Inflammatory macrophage (primary cell): ENCODE measurements around the gene SLC7A14.

ENCODE experiments used
- DNase-seq, 2 donors: peaks; one replicate each; pipeline ENCODE4 v3.0.0-alpha.2; 2020 to 2022

Gene SLC7A14

DNA sequence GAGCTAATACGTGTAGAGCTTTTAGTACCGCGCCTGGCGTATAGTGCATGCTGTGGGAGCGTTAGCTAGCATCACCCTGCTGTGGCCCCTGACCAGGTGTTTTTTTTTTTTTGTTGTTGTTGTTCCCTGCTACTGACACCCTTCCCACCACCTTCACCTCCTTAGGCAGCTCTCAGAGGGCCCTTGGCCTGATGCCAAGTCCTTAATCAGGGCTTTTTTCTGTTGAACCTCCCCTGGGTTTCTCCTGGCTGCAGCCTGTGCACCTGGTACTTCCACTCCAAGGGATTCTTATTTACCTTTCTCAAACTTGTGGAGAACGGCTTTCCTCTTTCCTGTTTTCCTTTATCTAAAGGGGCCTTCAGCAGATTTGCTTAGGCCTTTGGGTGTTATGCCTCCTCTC, 53.3 kb downstream of the SLC7A14 start:
- DNase-seq = no peak

DNA sequence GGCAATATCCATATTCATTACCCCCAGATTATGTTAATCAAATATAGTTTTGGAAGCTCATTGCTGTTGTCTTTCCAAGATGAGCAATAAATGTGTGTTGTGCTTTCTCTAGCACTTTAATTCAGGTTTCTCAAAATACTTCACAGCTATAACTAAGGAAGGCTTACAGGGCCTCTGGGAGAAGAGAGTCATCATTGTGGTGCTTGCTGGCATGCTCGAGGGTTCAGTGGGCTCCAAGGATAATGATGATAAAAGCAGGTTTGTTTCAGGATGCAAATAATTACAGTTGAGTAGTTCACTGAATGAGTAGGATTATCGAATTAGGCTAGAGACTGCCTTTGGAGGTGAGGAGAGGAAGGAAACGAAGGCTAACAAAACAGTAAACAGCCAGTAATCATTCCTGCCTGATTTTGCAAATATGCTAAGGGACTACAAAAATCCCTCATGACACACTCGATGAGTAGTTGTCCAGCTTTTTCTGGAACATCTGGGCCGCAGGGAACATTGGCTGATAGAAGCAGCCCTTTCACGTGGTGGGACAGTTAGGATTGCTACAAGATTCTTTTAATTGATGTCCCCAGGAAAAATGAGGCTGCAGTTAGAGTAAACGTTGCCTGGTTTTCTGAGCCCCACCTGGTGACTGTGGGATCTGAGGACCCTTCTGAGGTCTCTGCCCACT, 54.1 kb downstream of the SLC7A14 start:
- no peak for DNase-seq

DNA sequence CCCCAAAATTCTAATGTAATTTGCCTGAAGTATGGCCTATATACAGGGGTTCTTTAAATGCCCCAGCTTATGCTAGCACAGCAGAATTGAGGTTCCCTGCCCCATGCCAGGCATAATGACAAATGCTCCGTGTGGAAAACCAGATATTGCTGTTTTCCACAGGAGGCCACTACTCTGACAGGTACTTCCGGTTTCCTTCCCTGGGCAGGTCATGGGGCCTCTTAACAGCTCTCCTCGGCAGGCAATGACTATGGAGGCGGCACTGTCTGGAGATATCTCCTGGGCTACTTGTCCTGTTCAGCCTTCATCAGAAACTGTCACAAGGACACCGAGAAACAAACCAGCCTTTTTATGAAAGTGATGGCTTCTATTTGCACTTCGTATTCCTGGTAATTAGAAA, 54.8 kb downstream of the SLC7A14 start:
- DNase-seq = no peak

DNA sequence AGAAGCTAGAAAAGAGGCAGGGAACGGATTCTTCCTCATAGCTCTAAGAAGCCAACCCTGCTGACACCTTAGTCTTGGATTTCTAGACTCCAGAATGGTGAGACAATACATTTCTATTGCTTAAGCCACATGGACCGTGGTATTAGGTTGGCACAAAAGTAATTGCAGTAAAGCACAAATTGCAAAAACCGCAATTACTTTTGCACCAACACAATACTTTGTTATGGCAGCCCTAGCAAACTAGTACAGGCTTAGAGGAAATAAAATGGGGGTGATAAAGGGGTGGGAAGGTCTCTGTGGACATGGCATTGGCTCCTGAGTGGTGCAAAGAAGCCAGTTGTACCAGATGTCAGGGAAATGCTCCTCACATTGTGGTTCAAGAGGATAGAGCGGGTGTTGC, 56.0 kb downstream of the SLC7A14 start:
- DNase-seq = no peak

DNA sequence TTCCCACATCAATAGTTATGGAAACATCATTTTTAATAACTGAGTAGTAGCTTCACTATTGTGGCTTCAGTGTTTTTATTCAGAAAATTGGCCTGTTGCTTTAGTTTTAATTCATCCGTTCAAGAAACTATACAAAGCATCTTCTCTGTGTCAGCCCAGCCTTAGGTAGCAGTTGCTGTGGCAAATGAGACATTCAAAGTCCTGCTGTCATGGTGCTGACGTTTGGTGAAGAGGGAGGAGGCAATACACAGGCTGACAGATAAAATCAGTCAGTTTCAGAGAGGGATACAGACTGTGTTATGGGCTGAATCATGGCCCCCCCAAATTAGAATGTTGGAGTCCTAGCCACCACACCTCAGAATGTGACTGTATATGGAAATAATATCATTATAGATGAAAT, 56.5 kb downstream of the SLC7A14 start:
- no peak for DNase-seq

DNA sequence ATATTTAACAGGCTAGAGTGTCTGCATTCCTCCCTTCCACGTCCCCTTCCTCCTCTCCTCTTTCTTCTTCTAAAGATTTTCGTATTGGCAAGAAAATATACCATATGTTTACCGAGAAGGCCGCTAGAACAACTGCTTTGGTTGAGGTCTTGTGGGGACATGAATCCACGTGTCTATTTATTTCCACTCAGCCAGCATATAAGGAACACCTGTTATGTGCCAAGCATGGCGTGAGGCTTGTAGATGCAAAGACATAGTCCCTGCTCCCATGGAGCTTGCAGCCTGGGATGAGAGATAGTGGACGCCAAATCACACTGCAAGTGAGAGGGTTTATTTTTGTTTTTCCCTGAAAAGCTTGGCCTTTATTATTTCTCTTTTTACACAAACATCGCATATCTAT, 57.1 kb downstream of the SLC7A14 start:
- DNase-seq = no peak

DNA sequence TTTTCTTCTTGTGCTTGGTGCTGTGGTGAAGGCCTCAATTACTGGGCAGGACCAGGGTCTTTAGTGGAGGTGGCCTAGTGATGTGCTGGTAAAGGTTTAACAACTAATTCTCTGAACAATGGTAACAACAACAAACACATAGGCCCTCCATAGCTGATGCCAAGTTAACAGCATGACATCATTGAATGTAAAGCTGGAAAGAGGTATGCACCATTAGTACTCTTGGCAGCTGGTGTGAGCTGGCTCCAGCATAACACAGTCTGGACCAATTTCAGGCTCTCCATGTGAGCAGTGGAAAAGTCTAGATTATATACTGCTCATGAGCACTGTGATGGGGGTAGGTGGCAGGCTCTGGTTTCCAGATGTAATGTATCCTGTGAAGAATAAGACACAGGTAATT, 61.8 kb downstream of the SLC7A14 start:
- DNase-seq = no peak

DNA sequence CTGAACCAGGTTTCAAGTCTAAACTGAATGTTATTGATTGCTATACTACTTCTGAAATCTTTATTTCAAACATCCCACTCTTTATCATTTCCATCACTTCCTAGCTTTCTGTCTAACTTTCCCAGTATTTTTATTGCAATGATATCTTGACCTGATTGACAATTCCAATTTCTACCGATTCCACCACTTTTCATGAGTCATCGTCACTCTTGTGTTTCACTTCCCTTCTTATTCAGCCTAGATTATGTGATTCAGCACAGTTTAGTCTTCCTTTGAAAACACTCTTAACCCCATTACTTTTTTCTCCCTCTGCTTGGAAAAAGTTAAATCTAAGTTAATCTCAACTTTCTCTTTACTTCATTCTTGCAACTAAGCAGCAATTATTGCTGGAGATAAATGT, 62.6 kb downstream of the SLC7A14 start:
- peak in 1 of 2 donors; percentile 7 for DNase-seq

DNA sequence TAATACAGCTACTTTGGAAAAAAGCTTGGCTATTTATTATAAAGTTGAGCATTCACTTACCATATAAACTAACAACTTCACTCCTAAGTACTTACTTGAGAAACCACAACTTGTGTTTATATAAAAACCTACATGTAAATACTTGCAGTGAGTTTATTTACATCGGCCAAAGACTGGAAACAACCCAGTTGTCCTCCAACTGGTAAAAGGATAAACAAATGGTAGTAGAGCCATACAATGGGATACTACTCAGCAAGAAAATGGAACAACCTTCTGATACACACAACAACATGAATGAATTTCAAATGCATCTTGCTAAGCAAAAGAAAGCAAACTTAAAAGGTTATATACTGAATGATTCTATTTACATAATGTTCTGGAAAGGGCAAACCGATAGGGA, 63.7 kb downstream of the SLC7A14 start:
- DNase-seq = no peak

DNA sequence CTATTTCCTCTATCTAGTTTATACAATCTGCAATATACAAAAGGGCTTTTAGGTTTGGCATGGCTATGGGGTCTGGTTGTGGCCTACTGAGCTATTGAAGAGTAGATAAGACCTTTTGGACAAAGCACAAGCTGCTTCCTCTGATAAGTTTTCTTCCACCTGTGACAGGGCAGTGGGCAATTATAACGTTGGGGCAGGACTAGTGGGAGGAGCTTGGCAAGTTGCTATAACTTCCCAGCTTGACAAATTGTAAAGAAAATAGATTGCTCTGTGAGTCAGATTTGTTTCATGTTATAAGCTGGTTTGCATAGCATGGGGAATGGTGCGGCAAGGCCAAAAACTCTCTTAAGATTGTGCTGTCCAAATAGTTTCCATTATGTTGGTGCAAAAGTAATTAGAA, 64.9 kb downstream of the SLC7A14 start:
- no peak for DNase-seq

DNA sequence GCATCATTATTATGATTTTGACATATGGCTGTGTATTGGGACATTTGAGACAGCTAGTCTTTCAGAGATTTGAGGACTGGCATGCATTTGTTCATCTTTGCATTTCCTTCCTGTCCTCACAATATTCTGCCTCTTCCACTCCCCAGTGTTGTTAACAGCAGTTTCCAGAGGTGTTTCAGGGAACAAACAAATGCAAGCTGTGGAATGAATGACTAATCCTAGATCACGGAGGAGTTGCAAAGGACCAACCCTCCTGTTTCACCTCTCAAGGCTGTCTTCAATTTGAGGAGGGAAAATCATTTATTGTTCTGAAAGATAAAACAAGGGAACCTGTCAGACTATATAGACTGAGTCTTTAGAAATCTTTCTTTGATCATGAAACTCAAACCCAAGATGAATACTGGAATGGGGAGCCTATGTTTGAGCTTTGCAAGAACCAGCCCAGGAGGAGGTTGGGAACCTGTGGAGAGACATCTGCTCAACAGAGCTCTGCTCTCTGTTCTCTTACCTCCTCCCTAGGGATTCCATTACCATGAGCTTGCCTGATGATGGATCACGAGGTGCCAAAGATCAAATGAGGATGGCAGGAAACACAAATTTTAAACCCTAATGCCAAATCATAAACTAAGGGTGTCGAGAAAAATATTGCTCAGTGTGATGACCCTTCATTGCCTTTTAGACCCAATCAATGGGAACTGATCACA, 68.5 kb downstream of the SLC7A14 start:
- no peak for DNase-seq

DNA sequence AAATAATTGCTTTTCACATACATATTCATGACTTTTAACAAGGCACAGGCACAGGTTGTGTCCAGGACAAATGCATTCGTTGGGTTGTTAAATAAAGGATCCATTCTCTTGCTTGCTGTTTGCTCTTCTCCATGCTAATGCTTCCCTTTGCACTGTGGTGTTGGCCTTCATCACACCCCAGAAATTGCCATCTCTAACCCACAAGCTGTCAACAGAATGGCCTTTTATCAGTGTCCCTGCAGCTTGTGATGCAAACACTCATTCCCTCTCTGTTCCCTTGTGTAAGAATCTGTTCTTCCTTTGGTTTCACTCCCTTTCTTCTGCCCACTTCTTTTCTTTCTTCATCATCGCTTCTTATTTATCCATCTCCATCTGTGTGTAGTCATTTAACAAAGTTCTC, 72.2 kb downstream of the SLC7A14 start:
- DNase-seq = no peak

DNA sequence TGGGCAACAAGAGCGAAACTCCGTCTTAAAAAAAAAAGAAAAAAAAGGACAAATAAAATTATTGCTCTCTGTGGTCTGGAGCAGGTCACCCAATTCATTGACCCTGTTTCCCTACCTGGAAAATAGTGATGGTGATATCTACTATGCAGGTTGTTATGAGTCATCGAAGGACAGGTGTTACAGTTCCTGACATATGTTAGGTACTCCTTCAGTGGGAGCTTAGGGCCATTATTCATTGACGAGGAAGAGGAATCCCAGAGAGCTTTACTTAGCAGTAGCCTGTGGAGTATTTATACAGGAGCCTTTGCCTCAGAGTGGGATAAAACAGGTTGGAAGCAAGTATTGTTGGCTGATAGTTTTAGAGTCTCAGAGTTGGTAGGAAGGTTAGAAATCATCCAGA, 74.5 kb downstream of the SLC7A14 start:
- DNase-seq = no peak

DNA sequence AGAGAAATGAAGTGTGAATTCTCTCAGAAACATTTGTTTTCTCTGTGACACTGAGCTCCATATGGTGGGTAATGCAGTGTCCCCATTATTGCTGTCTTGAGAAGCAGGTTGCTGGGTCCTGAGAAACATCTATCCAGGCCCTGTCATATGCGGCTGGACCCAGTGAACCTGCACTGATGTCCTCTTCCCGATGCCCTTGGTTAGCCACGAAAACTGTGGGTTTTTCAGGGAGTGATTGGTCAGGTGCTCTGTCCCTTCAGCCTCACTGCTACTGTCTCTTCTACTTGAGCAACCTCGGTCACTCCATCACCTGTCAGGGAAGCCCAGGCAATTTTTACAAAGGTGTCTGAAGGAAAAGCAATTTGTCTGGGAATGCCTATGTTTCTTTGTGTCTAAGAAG, 77.0 kb downstream of the SLC7A14 start:
- DNase-seq = no peak

DNA sequence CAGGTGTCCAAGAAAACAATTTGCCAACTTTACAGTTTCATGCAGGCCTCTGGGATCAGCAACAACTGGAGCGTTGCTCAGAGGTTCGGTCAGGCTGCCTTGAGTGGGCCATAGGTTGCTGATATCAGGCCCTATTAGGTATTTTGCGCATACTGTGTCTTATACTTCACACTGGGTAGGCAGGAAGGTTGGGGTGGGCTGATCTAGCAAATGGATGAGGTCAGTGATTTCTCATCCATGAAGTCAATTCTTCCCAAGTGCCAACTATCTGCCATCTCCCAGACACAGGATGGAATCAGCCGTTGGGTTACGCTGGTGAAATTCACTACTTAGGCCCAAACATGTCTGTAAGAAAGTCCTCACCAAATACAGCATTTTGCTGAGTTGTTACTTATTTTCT, 77.6 kb downstream of the SLC7A14 start:
- DNase-seq = no peak

DNA sequence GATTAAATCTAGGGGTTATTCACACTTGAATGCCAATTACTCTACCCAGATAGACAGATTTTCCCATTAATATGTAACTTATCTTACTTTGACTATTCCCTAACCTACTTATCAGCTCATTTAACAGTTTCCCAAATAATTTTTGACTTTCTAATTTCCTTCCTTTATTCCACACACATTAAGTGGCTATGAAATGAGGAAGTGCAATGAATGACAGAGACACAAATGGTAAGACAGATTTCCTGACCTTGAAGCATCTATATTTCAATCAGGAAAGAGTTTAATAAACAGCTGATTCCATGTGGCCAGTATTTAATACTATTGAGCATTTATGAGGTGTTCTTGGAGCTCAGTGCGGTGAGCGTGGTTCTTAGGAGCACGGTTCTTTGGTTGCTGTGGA, 78.8 kb downstream of the SLC7A14 start:
- no peak for DNase-seq

DNA sequence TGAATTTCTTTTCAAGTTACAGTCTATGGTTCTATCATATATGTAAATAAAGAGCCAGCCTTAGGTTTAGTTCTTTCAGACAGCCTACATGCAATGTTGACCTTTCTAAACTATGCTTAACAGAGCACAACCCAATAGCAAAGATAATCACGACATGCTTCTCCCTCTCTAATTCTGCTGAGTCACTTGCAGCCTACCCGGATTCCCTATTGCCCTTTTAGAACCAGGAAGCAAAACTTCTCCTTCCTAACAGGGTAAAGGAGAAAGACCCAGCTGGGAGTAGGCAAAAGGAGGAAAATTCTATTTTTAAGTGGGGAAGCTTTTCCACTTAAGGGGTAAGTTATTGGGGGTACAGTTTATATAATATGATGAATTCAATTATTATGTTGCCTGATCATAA, 79.3 kb downstream of the SLC7A14 start:
- peak in 1 of 2 donors; percentile 30 for DNase-seq

DNA sequence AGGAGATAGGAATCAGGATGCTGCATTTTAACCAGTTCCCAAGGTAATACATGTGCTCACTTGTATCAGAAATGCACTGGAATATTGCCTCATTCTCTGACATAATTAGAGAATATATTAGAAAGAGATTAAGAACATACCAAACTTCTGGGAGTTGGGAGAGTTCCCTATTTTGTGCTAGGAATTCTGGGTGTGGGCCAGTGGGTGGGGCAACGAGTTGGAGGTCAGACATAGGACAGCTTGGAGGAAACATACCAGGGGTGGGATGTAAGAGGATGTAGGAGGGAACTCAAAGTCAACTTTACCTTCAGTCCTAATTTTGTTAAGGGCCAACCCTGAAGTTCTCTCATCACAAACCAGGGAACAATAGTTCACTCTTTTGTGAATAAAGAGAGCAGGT, 83.6 kb downstream of the SLC7A14 start:
- DNase-seq = no peak

DNA sequence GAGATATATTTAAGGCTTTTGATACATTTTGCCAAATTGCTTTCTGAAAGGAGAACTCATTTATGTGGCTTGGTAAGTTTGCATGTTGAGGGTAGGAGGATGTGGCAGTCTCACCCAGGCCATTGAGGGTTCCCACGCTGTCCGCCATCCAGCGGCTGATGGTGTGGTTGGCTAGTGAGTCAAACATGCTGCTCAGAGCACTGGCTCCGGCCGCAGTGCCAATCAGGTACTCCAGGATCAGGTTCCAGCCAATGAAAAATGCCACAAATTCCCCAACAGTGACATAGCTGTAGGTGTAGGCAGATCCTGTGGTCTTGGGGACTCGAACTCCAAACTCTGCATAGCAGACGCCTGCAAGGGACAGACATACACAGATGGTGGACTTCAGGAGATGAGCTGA, 84.9 kb downstream of the SLC7A14 start:
- DNase-seq = no peak

DNA sequence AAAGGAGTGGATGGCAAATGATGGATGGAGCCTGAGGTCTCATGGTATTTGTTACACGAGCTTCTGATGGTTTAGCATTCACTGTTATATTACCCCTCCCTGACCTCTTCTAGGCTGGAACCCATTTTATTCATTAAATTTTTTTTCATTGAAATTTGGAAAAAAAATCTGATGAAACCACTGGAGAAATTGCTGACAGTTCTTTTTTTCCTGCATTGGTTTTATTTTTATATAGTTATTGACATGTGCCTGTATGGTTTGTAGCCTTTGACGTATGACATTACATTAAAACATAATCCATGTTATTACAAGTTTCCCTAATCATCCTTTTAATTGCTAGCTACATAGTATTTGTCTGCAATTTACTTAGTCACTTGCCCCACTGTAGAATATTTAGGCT, 85.4 kb downstream of the SLC7A14 start:
- DNase-seq = no peak

DNA sequence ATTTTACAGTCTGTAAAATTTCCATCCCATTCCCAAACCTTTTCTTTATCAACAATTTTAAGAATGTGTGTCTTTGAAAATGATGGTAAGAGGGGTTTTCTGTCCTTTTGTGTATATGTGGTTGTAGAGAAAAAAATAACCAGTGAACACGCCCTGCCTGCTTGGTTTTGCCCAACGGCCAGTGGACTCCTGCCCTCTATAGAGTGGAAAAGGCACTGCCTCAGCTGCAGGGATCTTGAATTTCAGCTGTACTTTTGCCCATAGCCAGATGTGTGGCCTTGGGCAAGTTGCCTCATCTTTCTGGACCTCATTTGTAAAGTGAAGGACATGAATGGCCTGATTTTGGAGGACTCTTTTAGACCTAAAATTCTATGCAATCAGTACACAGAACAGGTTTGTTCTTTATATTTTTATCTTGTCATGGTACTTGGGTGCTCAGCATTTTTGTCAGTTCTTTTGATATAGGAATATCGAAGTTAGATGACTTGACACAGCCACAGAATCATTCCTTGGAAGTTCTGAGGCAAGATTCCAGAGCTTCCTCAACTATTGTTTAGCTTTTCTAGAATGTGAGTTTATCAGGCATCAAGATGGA, 86.2 kb downstream of the SLC7A14 start:
- DNase-seq = peak in 1 of 2 donors; percentile 3

DNA sequence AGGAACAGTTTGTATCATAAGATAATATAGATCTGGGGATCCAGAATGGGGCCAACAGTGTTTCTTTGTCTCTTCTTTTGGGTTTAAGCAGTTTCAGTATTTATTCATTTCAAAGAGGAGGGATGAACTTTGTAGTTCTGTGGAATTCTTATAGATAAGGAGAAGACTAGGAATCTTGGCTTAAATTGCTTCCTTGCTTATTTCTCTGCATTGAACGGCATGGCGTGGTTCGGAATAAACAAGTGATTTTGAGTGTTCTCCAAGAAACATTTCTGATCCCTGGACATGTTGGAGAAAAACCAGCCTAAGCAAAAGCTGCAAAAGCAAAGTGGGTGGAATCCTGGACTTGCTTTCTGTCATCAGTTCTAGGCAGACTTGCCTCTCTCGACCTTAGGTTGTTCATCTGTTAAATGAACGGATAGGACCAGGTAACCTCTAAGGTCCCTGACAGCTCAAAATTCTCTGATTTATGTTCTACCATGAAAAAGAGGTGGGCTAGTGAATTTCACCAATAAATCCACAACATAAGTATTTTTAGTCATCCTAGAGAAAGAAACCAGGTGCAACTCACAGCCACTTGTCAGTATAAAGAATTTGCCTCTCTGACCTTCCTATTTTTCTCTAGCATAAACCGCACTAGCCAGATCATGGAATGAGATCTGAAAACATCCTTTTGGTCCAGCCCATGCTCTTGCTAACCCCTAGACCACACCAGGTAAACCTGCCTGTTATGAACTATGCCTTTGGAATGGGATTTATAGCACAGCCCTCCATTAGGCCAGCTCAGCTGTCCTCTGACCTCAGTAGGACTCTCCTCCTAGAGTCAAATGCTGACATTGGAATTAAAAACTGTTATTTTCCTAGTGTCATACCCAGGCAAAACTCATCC, 88.4 kb downstream of the SLC7A14 start:
- no peak for DNase-seq

DNA sequence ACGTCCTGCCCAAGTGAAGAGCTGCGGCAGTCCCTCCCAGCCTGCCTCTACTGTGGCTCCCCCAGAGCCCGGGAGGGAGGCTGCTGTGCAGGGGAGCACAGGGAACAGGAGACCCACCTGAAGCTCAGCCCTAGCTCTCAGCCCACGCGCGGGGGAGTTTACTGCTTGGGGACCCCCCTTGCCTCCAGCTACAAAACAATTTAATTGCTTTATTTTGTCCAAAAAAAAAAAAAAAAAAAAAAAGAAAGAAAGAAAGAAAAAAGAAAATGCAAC, 89.1 kb downstream of the SLC7A14 start:
- DNase-seq = no peak
